8988T (cell line): Measurements from ENCODE around the gene CEP170.

ENCODE experiments used
- DNase-seq: peaks from one replicate; pipeline ENCODE4 v3.0.0; 2011

The CEP170 gene

GRCh38 chr1:243254927-243255790 is at the start of gene CEP170:
Gene CEP170, minus strand, starts transcription at chr1:243255281. Its CDS starts 30,001 bp downstream, at chr1:243225280.
- peak; percentile 81 for DNase-seq

- no peak for DNase-seq
Measured at GRCh38 chr1:243301059-243301458, 46.0 kb upstream of the CEP170 start.

GRCh38 chr1:243299069-243299468 is 44.0 kb upstream of the CEP170 start:
- DNase-seq = no peak

GRCh38 chr1:243294723-243295121 is 39.6 kb upstream of the CEP170 start:
- no peak for DNase-seq

GRCh38 chr1:243293941-243294722 is 39.1 kb upstream of the CEP170 start:
- DNase-seq = no peak

- no peak for DNase-seq
Measured at GRCh38 chr1:243292117-243292516, 37.0 kb upstream of the CEP170 start.

- no peak for DNase-seq
Measured at GRCh38 chr1:243291292-243291691, 36.2 kb upstream of the CEP170 start.

- DNase-seq = no peak
Measured at GRCh38 chr1:243288062-243288461, 33.0 kb upstream of the CEP170 start.

GRCh38 chr1:243287652-243288051 is 32.6 kb upstream of the CEP170 start:
- DNase-seq = no peak

- DNase-seq = no peak
Measured at GRCh38 chr1:243287123-243287460, 32.0 kb upstream of the CEP170 start.

GRCh38 chr1:243286409-243287122 is 31.5 kb upstream of the CEP170 start:
- no peak for DNase-seq

- no peak for DNase-seq
Measured at GRCh38 chr1:243281672-243282071, 26.6 kb upstream of the CEP170 start.

GRCh38 chr1:243280571-243281129 is 25.6 kb upstream of the CEP170 start:
- DNase-seq = no peak

- DNase-seq = no peak
Measured at GRCh38 chr1:243275316-243275715, 20.2 kb upstream of the CEP170 start.

GRCh38 chr1:243273945-243274344 is 18.9 kb upstream of the CEP170 start:
- no peak for DNase-seq

GRCh38 chr1:243273506-243273905 is 18.4 kb upstream of the CEP170 start:
- DNase-seq = no peak

- DNase-seq = no peak
Measured at GRCh38 chr1:243272401-243272800, 17.3 kb upstream of the CEP170 start.

GRCh38 chr1:243271996-243272395 is 16.9 kb upstream of the CEP170 start:
- no peak for DNase-seq

- DNase-seq = no peak
Measured at GRCh38 chr1:243270097-243270864, 15.2 kb upstream of the CEP170 start.

- no peak for DNase-seq
Measured at GRCh38 chr1:243269461-243269801, 14.3 kb upstream of the CEP170 start.

GRCh38 chr1:243268751-243269460 is 13.8 kb upstream of the CEP170 start:
- DNase-seq = no peak
